Neural progenitor cell (in vitro differentiated cells): ENCODE measurements around the gene SYT1. TPM values are rescaled to one million over a fixed set of nuclear protein-coding genes. Genes with fewer than 3 reads are reported as not detected.

Experiments used
- DNase-seq: peaks from one replicate; pipeline ENCODE4 v3.0.0-alpha.2; 2016; ENCODE audit warnings: low spot score
- H2AFZ ChIP-seq: fragments of 200-600 bp; sonication (generic); replicated peaks from 2 replicates; pipeline ENCODE4 v1.6.1; 2016; ENCODE audit warnings: antibody characterized with exemption
- H3F3A ChIP-seq: fragments of 200-600 bp; sonication (generic); 2 replicates; pipeline ENCODE4 v1.6.1; 2016; ENCODE audit warnings: antibody characterized with exemption, low read depth
- H3K27ac ChIP-seq: fragments of 200-600 bp; sonication (generic); 2 replicates; pipeline ENCODE4 v1.5.1; 2016; ENCODE audit warnings: mild to moderate bottlenecking
- H3K27me3 ChIP-seq: fragments of 200-600 bp; sonication (generic); 2 replicates; pipeline ENCODE4 v1.6.1; 2016; ENCODE audit warnings: mild to moderate bottlenecking, moderate library complexity
- H3K36me3 ChIP-seq: fragments of 200-600 bp; sonication (generic); 2 replicates; pipeline ENCODE4 v1.5.1; 2016
- H3K4me1 ChIP-seq: fragments of 200-600 bp; sonication (generic); 2 replicates; pipeline ENCODE4 v1.6.1; 2016; ENCODE audit warnings: mixed run types
- H3K4me2 ChIP-seq: fragments of 200-600 bp; sonication (generic); 2 replicates; pipeline ENCODE4 v1.6.1; 2016
- H3K4me3 ChIP-seq: fragments of 200-600 bp; sonication (generic); 2 replicates; pipeline ENCODE4 v1.5.1; 2016
- H3K79me2 ChIP-seq: fragments of 200-600 bp; sonication (generic); 2 replicates; pipeline ENCODE4 v1.6.1; 2016; ENCODE audit warnings: low read depth
- H3K9ac ChIP-seq: fragments of 200-600 bp; sonication (generic); 2 replicates; pipeline ENCODE4 v1.6.1; 2016
- H3K9me3 ChIP-seq: fragments of 200-600 bp; sonication (generic); 2 replicates; pipeline ENCODE4 v1.5.1; 2016; ENCODE audit warnings: low read depth
- H4K20me1 ChIP-seq: fragments of 200-600 bp; sonication (generic); 2 replicates; pipeline ENCODE4 v1.6.1; 2016; ENCODE audit warnings: low read depth
- H3K27ac Mint-ChIP-seq: 3 replicates; pipeline ENCODE4 v1.8.0; 2021; ENCODE audit warnings: mixed read lengths
- H3K27me3 Mint-ChIP-seq: 2 replicates; pipeline ENCODE4 v1.8.0; 2022; ENCODE audit warnings: low read depth, mild to moderate bottlenecking, inconsistent platforms, moderate library complexity, mixed read lengths; ENCODE audit not compliant: insufficient read depth
- H3K36me3 Mint-ChIP-seq: 3 replicates; pipeline ENCODE4 v1.8.0; 2021; ENCODE audit warnings: mixed read lengths
- H3K4me1 Mint-ChIP-seq: 3 replicates; pipeline ENCODE4 v1.8.0; 2021; ENCODE audit warnings: mixed read lengths
- H3K4me3 Mint-ChIP-seq: 3 replicates; pipeline ENCODE4 v1.8.0; 2021; ENCODE audit warnings: mild to moderate bottlenecking, moderate library complexity, mixed read lengths
- H3K9me3 Mint-ChIP-seq: 3 replicates; pipeline ENCODE4 v1.8.0; 2020; ENCODE audit warnings: mixed read lengths
- CTCF ChIP-seq: fragments of 200-600 bp; sonication (generic); IDR thresholded peaks from 2 replicates; pipeline ENCODE4 v1.5.1; 2017; ENCODE audit warnings: antibody characterized with exemption, mild to moderate bottlenecking
- EZH2 ChIP-seq: fragments of 200-600 bp; sonication (generic); IDR thresholded peaks from 2 replicates; pipeline ENCODE4 v1.6.1; 2017; ENCODE audit warnings: antibody characterized with exemption, mild to moderate bottlenecking, moderate library complexity
- EZH2phosphoT487 ChIP-seq: fragments of 200-600 bp; sonication (generic); IDR thresholded peaks from 2 replicates; pipeline ENCODE4 v1.6.1; 2017; ENCODE audit warnings: antibody characterized with exemption
- total RNA-seq: library from RNA; depleted of rRNA; stranded (reverse); fragments of >200 nt; gene quantifications from 2 replicates; pipeline ENCODE4 v1.2.3, GENCODE V29; 2015; ENCODE audit warnings: low replicate concordance

The SYT1 gene
- total RNA-seq, 1 donor from 2014 or later = 36.9 TPM

DNA sequence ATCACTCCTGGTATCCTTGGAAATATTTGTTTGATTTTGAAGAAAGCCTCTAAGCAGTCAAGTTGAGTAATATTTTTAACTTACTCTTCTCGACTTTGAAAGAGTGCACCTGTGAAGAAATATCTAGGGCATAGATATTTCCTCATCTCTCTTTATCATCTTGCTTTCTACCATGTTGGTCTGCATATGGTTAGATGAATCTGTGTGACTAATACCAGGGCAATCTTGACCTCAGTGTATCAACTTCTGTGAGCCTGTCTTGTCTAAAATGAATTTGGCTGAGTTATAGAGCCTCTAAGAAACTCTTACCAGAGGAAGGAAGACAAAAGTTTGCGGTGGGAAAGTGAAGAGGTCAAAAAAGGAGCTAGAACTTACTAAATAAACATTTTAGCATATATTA, 68.4 kb downstream of the SYT1 start:
- Histone ChIP-seq H3K4me2 (no peak overlapping the region), H3K27ac (no peak overlapping the region), H3F3A (peaks cover 4% of the 10 kb centered on the region), H3K4me3 (no peak overlapping the region), H3K4me1 (peaks cover 5% of the 10 kb centered on the region), H3K9me3 (no peaks in the 10 kb centered on the region), H3K9ac (no peak overlapping the region), H3K27me3 (no peaks in the 10 kb centered on the region), H4K20me1 (no peaks in the 10 kb centered on the region), H3K79me2 (no peaks in the 10 kb centered on the region), H3K36me3 (no peaks in the 10 kb centered on the region), H2AFZ (no peak overlapping the region)
- Mint-ChIP-seq H3K9me3 (no peaks in the 10 kb centered on the region), H3K4me3 (no peak overlapping the region), H3K27ac (no peak overlapping the region), H3K4me1 (peaks cover 3% of the 10 kb centered on the region), H3K27me3 (no peaks in the 10 kb centered on the region), H3K36me3 (no peaks in the 10 kb centered on the region)
- no peak for DNase-seq
- no peak for TF ChIP-seq EZH2
- TF ChIP-seq CTCF = no peak
- TF ChIP-seq EZH2phosphoT487 = no peak

DNA sequence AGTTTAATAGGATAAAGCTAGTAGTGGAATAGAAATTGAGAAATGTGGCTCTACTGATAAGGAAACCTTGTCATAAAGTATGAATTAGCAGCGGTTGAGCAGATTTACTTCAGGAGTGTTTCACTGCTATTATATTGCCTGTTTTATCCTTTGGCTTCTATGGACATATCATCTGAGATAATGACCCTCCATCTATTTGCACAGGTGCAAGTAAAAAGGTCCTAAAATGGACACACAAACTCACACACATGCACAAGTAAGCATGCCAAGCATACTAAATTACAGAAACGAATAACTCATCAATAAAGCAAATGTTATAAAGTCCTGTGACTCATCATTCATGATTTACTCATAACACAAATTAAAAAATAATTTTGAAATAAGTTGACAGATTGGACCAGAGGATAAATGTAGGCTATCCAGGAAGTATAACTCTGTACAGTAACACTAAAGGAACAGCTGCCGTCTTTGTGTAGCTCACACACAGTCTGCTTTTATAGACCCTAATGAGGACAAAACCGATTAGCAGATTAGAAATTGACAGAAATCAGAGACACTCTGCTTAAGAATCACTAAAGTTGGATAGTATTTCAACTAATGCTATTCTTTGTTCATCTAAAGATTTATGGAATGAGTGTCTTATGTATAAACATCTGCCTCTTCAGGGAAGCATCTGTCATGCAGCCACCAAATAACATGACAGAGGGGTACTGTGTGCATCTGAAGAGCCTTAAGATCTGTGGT, 73.9 kb downstream of the SYT1 start:
- peaks cover 2% of the 10 kb centered on the region for H3K36me3 Mint-ChIP-seq
- Histone ChIP-seq H3K4me2 (no peak overlapping the region), H3K9me3 (no peaks in the 10 kb centered on the region), H3K36me3 (no peaks in the 10 kb centered on the region), H3K4me3 (no peak overlapping the region), H3K27ac (no peak overlapping the region), H4K20me1 (no peaks in the 10 kb centered on the region), H3F3A (no peaks in the 10 kb centered on the region), H3K4me1 (no peaks in the 10 kb centered on the region), H2AFZ (no peak overlapping the region), H3K9ac (no peak overlapping the region), H3K27me3 (no peaks in the 10 kb centered on the region), H3K79me2 (no peaks in the 10 kb centered on the region)
- DNase-seq = no peak
- no peak overlapping the region for H3K4me3 Mint-ChIP-seq
- no peaks in the 10 kb centered on the region for H3K9me3 Mint-ChIP-seq
- no peaks in the 10 kb centered on the region for H3K27me3 Mint-ChIP-seq
- H3K27ac Mint-ChIP-seq = no peak overlapping the region
- no peaks in the 10 kb centered on the region for H3K4me1 Mint-ChIP-seq
- TF ChIP-seq EZH2 (no peak), CTCF (no peak), EZH2phosphoT487 (no peak)

GRCh38 chr12:78949532-78949931, 85.0 kb downstream of the SYT1 start:
- Histone ChIP-seq H3K27me3 (no peaks in the 10 kb centered on the region), H3F3A (no peaks in the 10 kb centered on the region), H4K20me1 (peaks cover 4% of the 10 kb centered on the region), H3K36me3 (no peaks in the 10 kb centered on the region), H3K9ac (no peak overlapping the region), H3K79me2 (no peaks in the 10 kb centered on the region), H2AFZ (no peak overlapping the region), H3K4me2 (no peak overlapping the region), H3K27ac (no peak overlapping the region), H3K4me1 (peaks cover 7% of the 10 kb centered on the region), H3K9me3 (no peaks in the 10 kb centered on the region), H3K4me3 (no peak overlapping the region)
- DNase-seq = no peak
- H3K36me3 Mint-ChIP-seq = no peaks in the 10 kb centered on the region
- no peaks in the 10 kb centered on the region for H3K27me3 Mint-ChIP-seq
- H3K9me3 Mint-ChIP-seq = no peaks in the 10 kb centered on the region
- H3K4me1 Mint-ChIP-seq = no peaks in the 10 kb centered on the region
- no peak overlapping the region for H3K27ac Mint-ChIP-seq
- TF ChIP-seq CTCF = no peak
- no peak for TF ChIP-seq EZH2
- no peak for TF ChIP-seq EZH2phosphoT487
- no peak overlapping the region for H3K4me3 Mint-ChIP-seq
